HG02759 (cell line): ENCODE results near the gene STARD3.

Experiments used
- ATAC-seq: cut with Tn5 transposase; IDR thresholded peaks from one replicate; pipeline ENCODE4 v1.9.1; 2021; ENCODE audit warnings: mild to moderate bottlenecking, moderate library complexity; ENCODE audit not compliant: unreplicated experiment

STARD3 gene

DNA sequence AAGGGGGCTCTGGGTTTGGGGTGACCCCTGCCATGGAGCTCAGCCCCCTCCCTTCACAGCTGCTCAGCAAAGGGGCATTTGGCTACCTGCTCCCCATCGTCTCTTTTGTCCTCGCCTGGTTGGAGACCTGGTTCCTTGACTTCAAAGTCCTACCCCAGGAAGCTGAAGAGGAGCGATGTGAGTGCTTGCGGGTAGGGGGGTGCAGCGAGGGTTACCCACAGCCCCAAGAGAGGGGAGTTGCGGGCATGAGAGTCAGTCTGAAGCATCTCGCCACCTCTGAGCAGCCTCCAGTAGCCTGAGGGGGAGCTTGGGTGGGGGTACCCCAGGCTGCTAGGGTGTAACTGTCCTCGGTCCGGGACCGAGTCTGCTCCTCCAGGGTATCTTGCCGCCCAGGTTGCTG is 21.4 kb downstream of the STARD3 start:
- no peak for ATAC-seq

DNA sequence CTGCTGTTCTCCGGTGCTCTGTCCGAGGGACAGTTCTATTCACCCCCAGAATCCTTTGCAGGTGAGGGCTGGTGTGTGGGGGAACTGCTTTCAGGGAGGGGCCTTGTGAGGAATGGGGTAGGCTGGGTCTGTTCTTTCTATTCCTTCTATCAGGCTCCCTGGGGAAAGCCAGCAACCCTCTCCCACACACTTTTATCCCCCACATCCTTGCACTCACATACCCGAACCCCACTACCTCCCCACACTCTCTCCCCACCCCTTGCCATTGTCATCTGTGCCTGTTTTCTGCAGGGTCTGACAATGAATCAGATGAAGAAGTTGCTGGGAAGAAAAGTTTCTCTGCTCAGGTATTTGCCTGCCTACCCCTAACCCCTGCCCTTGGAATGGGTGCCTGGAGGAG is 21.8 kb downstream of the STARD3 start:
- no peak for ATAC-seq

DNA sequence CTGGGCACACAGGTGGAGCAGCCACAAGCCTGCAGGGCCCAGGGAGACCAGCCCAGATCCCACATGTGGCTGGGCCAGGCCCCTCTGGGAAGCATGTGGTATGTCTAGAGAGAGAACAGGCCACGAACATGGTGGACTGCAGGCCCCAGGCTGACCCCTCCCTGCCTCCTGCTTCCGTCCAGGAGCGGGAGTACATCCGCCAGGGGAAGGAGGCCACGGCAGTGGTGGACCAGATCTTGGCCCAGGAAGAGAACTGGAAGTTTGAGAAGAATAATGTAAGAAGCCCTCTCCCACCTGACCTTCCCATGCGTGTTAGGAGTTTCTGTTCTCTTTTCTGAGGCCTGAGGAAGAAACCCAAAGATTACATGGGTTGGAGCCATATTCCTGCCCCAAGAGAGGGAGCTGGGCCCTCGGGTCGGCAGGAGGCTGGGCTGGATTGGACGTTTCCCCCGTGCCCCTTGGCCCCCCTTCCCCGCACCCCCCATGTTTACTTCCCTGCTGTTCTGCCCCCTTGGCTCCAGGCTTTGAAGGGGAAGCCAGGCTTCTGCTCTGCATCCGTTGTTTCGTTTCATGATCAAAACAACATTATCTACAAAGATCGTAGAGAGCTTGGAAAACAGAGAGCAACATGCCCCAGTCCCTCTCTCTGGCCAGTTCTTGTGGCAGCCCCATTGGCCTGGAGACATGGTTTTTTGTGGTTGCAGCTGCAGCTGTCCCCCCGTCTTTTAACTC is 22.5 kb downstream of the STARD3 start:
- no peak for ATAC-seq

GRCh38 chr17:39660011-39660360 is 23.0 kb downstream of the STARD3 start:
- ATAC-seq, result no peak

DNA sequence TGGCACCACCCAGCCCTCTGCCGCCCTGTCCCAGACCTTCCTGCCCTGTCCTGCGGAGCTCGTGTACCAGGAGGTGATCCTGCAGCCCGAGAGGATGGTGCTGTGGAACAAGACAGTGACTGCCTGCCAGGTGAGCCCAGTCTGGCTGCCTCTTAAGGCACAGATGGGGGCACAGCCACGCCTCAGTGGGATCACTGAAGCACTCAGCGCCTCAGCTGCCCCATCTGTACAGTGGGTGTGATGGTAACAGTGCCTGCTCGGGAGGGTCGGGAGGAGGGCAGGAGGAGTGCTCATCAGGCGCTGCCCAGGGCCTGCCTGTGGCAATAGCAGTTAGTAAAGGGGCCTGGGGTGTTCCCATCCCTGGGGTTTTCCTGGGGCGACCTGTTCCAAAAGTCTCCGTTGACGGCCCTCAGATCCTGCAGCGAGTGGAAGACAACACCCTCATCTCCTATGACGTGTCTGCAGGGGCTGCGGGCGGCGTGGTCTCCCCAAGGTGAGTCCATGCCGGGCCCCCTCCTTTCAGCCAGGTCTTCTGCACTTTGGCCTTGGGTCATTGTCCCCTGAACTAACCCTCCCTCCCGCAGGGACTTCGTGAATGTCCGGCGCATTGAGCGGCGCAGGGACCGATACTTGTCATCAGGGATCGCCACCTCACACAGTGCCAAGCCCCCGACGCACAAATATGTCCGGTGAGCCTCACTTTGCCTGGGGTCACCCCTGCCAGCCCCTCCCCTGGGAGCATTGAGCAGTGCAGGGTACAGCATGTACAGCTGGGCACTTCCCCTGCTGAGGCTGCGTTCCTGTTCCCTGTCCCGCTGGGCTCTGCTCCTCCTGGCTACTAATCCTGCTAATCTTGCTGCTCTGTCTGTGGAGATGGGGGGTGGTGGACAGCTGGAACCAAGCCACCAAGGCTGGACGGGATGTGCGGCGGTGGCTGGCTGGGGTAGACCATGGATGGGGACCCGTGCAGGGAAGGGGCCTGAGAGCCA is 23.7 kb downstream of the STARD3 start:
- ATAC-seq, result no peak

GRCh38 chr17:39661744-39662541 is 25.0 kb downstream of the STARD3 start:
- no peak for ATAC-seq

GRCh38 chr17:39662551-39663339 is 25.8 kb downstream of the STARD3 start:
- no peak for ATAC-seq

- no peak for ATAC-seq
Observed at GRCh38 chr17:39663340-39663687, 26.4 kb downstream of the STARD3 start.

GRCh38 chr17:39663688-39664580 is 27.0 kb downstream of the STARD3 start:
- ATAC-seq, result no peak

- ATAC-seq, result no peak
Observed at GRCh38 chr17:39664581-39665561, 27.9 kb downstream of the STARD3 start, which contains the start of gene TCAP. Gene TCAP (plus strand): TSS chr17:39665349. CDS start chr17:39665360, 11 bp downstream.

DNA sequence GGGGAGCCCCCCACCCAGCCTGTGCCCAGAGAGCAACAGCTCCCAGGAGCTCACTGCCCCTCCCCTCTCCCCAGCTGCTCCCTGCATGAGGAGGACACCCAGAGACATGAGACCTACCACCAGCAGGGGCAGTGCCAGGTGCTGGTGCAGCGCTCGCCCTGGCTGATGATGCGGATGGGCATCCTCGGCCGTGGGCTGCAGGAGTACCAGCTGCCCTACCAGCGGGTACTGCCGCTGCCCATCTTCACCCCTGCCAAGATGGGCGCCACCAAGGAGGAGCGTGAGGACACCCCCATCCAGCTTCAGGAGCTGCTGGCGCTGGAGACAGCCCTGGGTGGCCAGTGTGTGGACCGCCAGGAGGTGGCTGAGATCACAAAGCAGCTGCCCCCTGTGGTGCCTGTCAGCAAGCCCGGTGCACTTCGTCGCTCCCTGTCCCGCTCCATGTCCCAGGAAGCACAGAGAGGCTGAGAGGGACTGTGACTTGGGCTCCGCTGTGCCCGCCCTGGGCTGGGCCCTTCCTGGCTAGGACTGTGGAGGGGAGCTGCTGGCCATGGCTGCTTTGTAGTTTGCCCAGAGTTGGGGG is 28.8 kb downstream of the STARD3 start:
- ATAC-seq, result no peak

GRCh38 chr17:39666231-39666600 is 29.3 kb downstream of the STARD3 start:
- no peak for ATAC-seq

DNA sequence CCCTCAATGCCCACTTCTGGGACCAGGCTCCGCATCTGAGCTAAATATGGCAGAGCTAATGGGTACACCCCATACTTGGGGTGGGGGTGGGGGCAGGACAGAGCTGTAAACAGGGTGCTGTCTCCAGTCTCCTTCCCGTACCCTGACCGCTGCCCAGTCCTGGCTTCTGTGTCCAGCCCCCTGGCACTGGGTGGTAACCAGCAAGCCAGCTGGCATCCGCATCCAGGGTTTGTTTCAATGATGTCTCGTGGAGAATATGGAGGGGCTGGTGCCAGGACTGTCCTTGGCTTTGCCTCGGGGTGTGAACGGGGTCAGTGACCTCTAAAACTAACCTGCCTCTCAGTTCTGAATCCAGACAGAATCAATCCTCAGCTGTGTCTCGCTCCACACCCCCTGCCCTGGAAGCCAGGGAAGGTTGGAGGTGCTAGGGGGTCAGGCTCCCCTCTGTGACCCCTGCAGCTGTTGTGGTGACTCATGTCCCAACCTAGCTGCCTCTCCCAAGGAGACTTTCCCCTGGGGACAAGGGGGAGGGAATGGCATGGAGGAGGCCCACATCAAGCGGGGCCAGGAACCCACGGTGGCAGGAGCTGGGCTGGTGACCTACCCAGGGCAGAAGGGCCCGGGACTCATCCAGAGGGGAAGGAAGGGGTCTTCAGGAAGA is 29.8 kb downstream of the STARD3 start:
- no peak for ATAC-seq

DNA sequence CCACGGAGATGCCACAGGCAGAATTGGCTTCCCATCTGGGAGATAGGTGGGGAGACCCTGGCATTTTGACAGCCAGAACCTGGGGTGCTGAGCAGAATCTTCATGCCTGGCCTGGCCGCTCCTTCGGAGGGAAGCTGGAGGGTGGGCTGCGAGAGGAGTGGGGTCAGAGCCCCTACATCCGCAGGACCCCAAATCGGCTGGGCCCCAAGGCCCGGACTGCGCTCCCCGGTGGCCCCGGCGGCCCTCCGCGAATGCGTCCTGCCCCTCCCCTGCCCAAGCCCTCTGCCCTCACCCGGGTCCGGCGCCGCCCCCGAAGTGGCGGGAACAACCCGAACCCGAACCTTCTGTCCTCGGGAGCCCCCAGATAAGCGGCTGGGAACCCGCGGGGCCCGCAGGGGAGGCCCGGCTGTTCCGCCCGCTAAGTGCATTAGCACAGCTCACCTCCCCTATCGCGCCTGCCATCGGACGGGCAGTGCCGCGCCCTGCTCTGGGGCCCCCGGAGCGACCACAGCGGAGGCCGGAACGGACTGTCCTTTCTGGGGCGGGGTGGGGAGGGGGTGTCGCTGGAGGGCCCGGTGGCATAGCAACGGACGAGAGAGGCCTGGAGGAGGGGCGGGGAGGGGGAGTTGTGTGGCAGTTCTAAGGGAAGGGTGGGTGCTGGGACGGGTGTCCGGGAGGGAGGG is 30.5 kb downstream of the STARD3 start:
- no peak for ATAC-seq

DNA sequence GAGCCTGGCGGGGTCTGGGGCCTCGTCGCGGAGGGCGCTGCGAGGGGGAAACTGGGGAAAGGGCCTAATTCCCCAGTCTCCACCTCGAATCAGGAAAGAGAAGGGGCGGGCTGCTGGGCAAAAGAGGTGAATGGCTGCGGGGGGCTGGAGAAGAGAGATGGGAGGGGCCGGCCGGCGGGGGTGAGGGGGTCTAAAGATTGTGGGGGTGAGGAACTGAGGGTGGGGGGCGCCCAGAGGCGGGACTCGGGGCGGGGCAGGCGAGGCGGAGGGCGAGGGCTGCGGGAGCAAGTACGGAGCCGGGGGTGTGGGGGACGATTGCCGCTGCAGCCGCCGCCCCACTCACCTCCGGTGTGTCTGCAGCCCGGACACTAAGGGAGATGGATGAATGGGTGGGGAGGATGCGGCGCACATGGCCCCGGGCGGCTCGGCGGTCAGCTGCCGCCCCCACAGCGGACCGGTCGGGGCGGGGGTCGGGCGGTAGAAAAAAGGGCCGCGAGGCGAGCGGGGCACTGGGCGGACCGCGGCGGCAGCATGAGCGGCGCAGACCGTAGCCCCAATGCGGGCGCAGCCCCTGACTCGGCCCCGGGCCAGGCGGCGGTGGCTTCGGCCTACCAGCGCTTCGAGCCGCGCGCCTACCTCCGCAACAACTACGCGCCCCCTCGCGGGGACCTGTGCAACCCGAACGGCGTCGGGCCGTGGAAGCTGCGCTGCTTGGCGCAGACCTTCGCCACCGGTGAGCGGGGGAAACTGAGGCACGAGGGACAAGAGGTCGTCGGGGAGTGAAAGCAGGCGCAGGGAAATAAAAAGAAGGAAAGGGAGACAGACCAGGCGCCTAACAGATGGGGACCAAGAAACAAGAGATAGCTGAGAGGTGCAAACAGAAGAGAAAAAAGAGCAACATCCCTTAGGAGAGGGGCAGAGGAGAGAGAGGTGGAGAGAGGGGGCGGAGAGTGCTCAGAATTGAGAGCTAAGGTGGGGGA is 31.3 kb downstream of the STARD3 start, which contains the start of gene PNMT:
PNMT (plus strand) TSS at position 509 of the 980 bp plus-strand sequence; CDS start at position 532, 23 bp downstream.
- ATAC-seq, result no peak
